HCT116 (cell line): ENCODE measurements around the gene TMEM14A. TPM values are rescaled to one million over a fixed set of nuclear protein-coding genes. Genes with fewer than 3 reads are reported as not detected.

Experiments used
- ATAC-seq: fragments of 200-7000 bp; cut with Tn5 transposase; 2 replicates; pipeline ENCODE4 v1.9.1; 2020; ENCODE audit warnings: mild to moderate bottlenecking, moderate library complexity
- BruUV-seq: library from RNA; stranded (reverse); fragments of 400-500 nt; replicated peaks from 2 replicates; lab custom pipeline; 2021; lab: Mats Ljungman, UMichigan
- CTCF ChIA-PET: fragments of 300-600 bp; sonication (Branson Sonifier 250); formaldehyde crosslinking; loops from one replicate; lab custom pipeline; 2021; ENCODE audit warnings: antibody characterized with exemption; lab: Charles Lee
- POLR2A ChIA-PET: fragments of 300-600, 350-600 bp; sonication (Branson Sonifier 250); formaldehyde crosslinking; loops from one replicate; lab custom pipeline; 2021; ENCODE audit warnings: antibody characterized with exemption; lab: Charles Lee
- RAD21 ChIA-PET, 2 experiments: fragments of 300-600 bp; sonication (Branson Sonifier 250); formaldehyde crosslinking; loops; one replicate each; lab custom pipeline; 2023; ENCODE audit warnings: low total read pairs in 2 of 2; ENCODE audit not compliant: uncharacterized antibody in 2 of 2, unreplicated experiment in 2 of 2, low non-redundant PET in 1 of 2; lab: Charles Lee
- DNase-seq: peaks from one replicate; pipeline ENCODE4 v3.0.0-alpha.2; 2010; ENCODE audit warnings: low read depth, low spot score
- H2AFZ ChIP-seq: fragments of 200-600 bp; shearing (Covaris generic), sonication (generic); 2 replicates; pipeline ENCODE4 v1.6.1; 2017; ENCODE audit warnings: low read depth, mixed run types, mixed read lengths, antibody characterized with exemption, low read length; ENCODE audit not compliant: poor library complexity, severe bottlenecking
- H3K27ac ChIP-seq: 2 replicates; pipeline ENCODE4 v1.5.1; 2012; ENCODE audit warnings: low read depth, low read length
- H3K27me3 ChIP-seq: fragments of 200-600 bp; sonication (generic); 2 replicates; pipeline ENCODE4 v1.6.1; 2016; ENCODE audit warnings: mixed run types, low read length, mixed read lengths; ENCODE audit not compliant: insufficient read depth
- H3K36me3 ChIP-seq, 2 experiments: fragments of 200-500 bp in 1 of 2; fragments of 200-600 bp in 1 of 2; sonication (Bioruptor generic) in 1 of 2; sonication (generic) in 1 of 2; 2 replicates each; pipeline versions ENCODE4 v1.5.1 to v1.6.1; 2014 to 2016; ENCODE audit warnings: low read length in 2 of 2, inconsistent platforms in 1 of 2, mixed read lengths in 1 of 2, mixed run types in 1 of 2; ENCODE audit not compliant: insufficient read depth in 2 of 2, control insufficient read depth in 1 of 2
- H3K4me1 ChIP-seq, 2 experiments: fragments of 200-600 bp in 1 of 2; sonication (generic) in 1 of 2; 2 replicates each; pipeline versions ENCODE4 v1.5.1 to v1.6.1; 2012 to 2017; ENCODE audit warnings: low read length in 2 of 2, inconsistent platforms in 1 of 2, mild to moderate bottlenecking in 1 of 2, mixed read lengths in 1 of 2, mixed run types in 1 of 2, moderate library complexity in 1 of 2; ENCODE audit not compliant: insufficient read depth in 2 of 2, control insufficient read depth in 1 of 2
- H3K4me2 ChIP-seq: fragments of 200-600 bp; sonication (generic); 2 replicates; pipeline ENCODE4 v1.6.1; 2017; ENCODE audit warnings: mixed run types, low read length, mixed read lengths
- H3K4me3 ChIP-seq, 2 experiments: fragments of 200-600 bp in 1 of 2; sonication (generic) in 1 of 2; replicated peaks in 1 of 2; 2 replicates each; pipeline ENCODE4 v1.5.1; 2011 to 2016; ENCODE audit warnings: low read length in 2 of 2, control low read depth in 1 of 2, low read depth in 1 of 2, mild to moderate bottlenecking in 1 of 2, mixed read lengths in 1 of 2, mixed run types in 1 of 2
- H3K79me2 ChIP-seq: fragments of 200-600 bp; sonication (generic); 2 replicates; pipeline ENCODE4 v1.6.1; 2017; ENCODE audit warnings: mild to moderate bottlenecking, mixed run types, low read length, moderate library complexity, mixed read lengths; ENCODE audit not compliant: insufficient read depth
- H3K9ac ChIP-seq: fragments of 200-600 bp; sonication (generic); 2 replicates; pipeline ENCODE4 v1.6.1; 2016; ENCODE audit warnings: low read length, mixed read lengths
- H3K9me2 ChIP-seq: fragments of 200-600 bp; sonication (generic), shearing (Covaris generic); 2 replicates; pipeline ENCODE4 v1.6.1; 2017; ENCODE audit warnings: mixed run types, mild to moderate bottlenecking, moderate library complexity; ENCODE audit not compliant: insufficient read depth
- H3K9me3 ChIP-seq, 2 experiments: fragments of 200-500 bp in 1 of 2; fragments of 200-600 bp in 1 of 2; sonication (Bioruptor generic) in 1 of 2; sonication (generic) in 1 of 2; 2 replicates each; pipeline ENCODE4 v1.6.1; 2014 to 2017; ENCODE audit warnings: low read length in 2 of 2, mixed read lengths in 2 of 2, inconsistent platforms in 1 of 2, low read depth in 1 of 2, mild to moderate bottlenecking in 1 of 2, mixed run types in 1 of 2, moderate library complexity in 1 of 2; ENCODE audit not compliant: control insufficient read depth in 1 of 2, insufficient read depth in 1 of 2
- H4K20me1 ChIP-seq: fragments of 200-600 bp; sonication (generic), shearing (Covaris generic); 2 replicates; pipeline ENCODE4 v1.6.1; 2017; ENCODE audit warnings: mixed run types, mild to moderate bottlenecking, moderate library complexity; ENCODE audit not compliant: insufficient read depth
- ATF3 ChIP-seq: IDR thresholded peaks from 2 replicates; pipeline ENCODE4 v1.6.1; 2012
- CBX3 ChIP-seq: IDR thresholded peaks from 2 replicates; pipeline ENCODE4 v1.6.1; 2012; ENCODE audit warnings: low read depth
- CTCF ChIP-seq, 3 experiments: fragments of 200-600 bp in 1 of 3; sonication (generic) in 1 of 3; IDR thresholded peaks in 2 of 3; conservative IDR thresholded peaks in 1 of 3; 2 replicates each; pipeline ENCODE4 v1.5.1; 2012 to 2017; ENCODE audit warnings: low read depth in 2 of 3, low read length in 2 of 3, antibody characterized with exemption in 1 of 3, borderline replicate concordance in 1 of 3, control low read depth in 1 of 3, mild to moderate bottlenecking in 1 of 3, mixed read lengths in 1 of 3, mixed run types in 1 of 3, moderate library complexity in 1 of 3; ENCODE audit not compliant: insufficient read depth in 1 of 3
- ELF1 ChIP-seq: IDR thresholded peaks from 2 replicates; pipeline ENCODE4 v1.6.1; 2012; ENCODE audit warnings: low read depth, borderline replicate concordance
- EZH2 ChIP-seq: fragments of 200-600 bp; sonication (generic); IDR thresholded peaks from 2 replicates; pipeline ENCODE4 v1.6.1; 2017; ENCODE audit warnings: antibody characterized with exemption, mixed run types
- EZH2phosphoT487 ChIP-seq: fragments of 200-600 bp; IDR thresholded peaks from 2 replicates; pipeline ENCODE4 v1.6.1; 2018; ENCODE audit warnings: antibody characterized with exemption, borderline replicate concordance
- FOSL1 ChIP-seq: IDR thresholded peaks from 2 replicates; pipeline ENCODE4 v1.6.1; 2012; ENCODE audit warnings: low read depth
- JUND ChIP-seq: IDR thresholded peaks from 2 replicates; pipeline ENCODE4 v1.6.1; 2012
- POLR2A ChIP-seq: IDR thresholded peaks from 2 replicates; pipeline ENCODE4 v1.7.0; 2011; ENCODE audit warnings: borderline replicate concordance; ENCODE audit not compliant: insufficient read depth, insufficient read length; ENCODE audit errors: extremely low read depth
- RAD21 ChIP-seq: IDR thresholded peaks from 2 replicates; pipeline ENCODE4 v1.6.1; 2012; ENCODE audit warnings: low read depth, mild to moderate bottlenecking
- SIN3A ChIP-seq: IDR thresholded peaks from 2 replicates; pipeline ENCODE4 v1.6.1; 2012; ENCODE audit warnings: low read depth
- SRF ChIP-seq: IDR thresholded peaks from 2 replicates; pipeline ENCODE4 v1.6.1; 2012; ENCODE audit warnings: low read depth
- intact Hi-C: fragments of 100-400 bp; cut with micrococcal nuclease; formaldehyde crosslinking; loops from 2 replicates; pipeline ENCODE4 v1.10.0; 2022
- total RNA-seq: library from RNA; stranded (reverse); gene quantifications from one replicate; pipeline ENCODE4 v1.2.1, GENCODE V29; 2021; ENCODE audit not compliant: unreplicated experiment

Gene TMEM14A
- total RNA-seq, 1 experiment from 2014 or later = 51.5 TPM

GRCh38 chr6:52696418-52696817 is 25.5 kb downstream of the TMEM14A start:
- Histone ChIP-seq H3K27me3 (no peaks in the 10 kb centered on the region), H3K79me2 (no peaks in the 10 kb centered on the region), H3K4me3 (no peak overlapping the region), H3K9me2 (no peaks in the 10 kb centered on the region), H3K9me3 (no peaks in the 10 kb centered on the region), H3K9ac (no peak overlapping the region), H3K36me3 (no peaks in the 10 kb centered on the region), H3K4me2 (no peak overlapping the region), H2AFZ (no peak overlapping the region), H3K27ac (no peak overlapping the region), H3K4me1 (no peaks in the 10 kb centered on the region), H4K20me1 (no peaks in the 10 kb centered on the region)
- DNase-seq = no peak
- RAD21 ChIA-PET = no interaction called here
- CTCF ChIA-PET = interaction anchor here (0.8 kb wide), 1 partner anchor 28 kb away, joined by 3 read pairs; no protein-coding TSS in a partner anchor
- BruUV-seq = no TSS peak
- TF ChIP-seq POLR2A = no peak
- TF ChIP-seq EZH2phosphoT487 = no peak
- 0 out of 2 replicates have a peak, but pooled peaks have one; percentile 4 for TF ChIP-seq RAD21
- POLR2A ChIA-PET = no interaction called here
- intact Hi-C loops = no loop called here
- ATAC-seq = no peak

GRCh38 chr6:52697903-52698302 is 27.0 kb downstream of the TMEM14A start:
- Histone ChIP-seq H3K9ac (no peak overlapping the region), H3K27me3 (no peaks in the 10 kb centered on the region), H3K9me3 (no peaks in the 10 kb centered on the region), H2AFZ (no peak overlapping the region), H3K4me2 (no peak overlapping the region), H3K36me3 (no peaks in the 10 kb centered on the region), H3K4me3 (no peak overlapping the region), H3K79me2 (no peaks in the 10 kb centered on the region), H3K27ac (no peak overlapping the region)
- no TSS peak for BruUV-seq
- DNase-seq (no peak), ATAC-seq (peak; percentile 69)
- ChIA-PET CTCF (no interaction called here), POLR2A (no interaction called here)
- TF ChIP-seq ELF1 (no peak), SRF (peak; percentile 71), ATF3 (no peak), SIN3A (no peak), CBX3 (no peak), FOSL1 (no peak), EZH2 (no peak), JUND (no peak), CTCF (IDR thresholded peaks at IDR 0.05 in 2 of 3, conservative IDR thresholded peaks at IDR 0.05 in 1 of 3; ENCODE audit: borderline replicate concordance in 1 of 3, insufficient read depth in 1 of 3, low read depth in 2 of 3, low read length in 2 of 3) (peak in 1 of 3 experiments; percentile 26; a peak in 2 of 6 replicates)
- TF ChIP-seq, all 23 proteins: peak for 2
- Histone ChIP-seq H3K4me1 (no peaks in the 10 kb centered on the region), H4K20me1 (no peaks in the 10 kb centered on the region), H3K9me2 (no peaks in the 10 kb centered on the region)
- RAD21 ChIA-PET = no interaction called here
- intact Hi-C loops = no loop called here
